ENCODE measurements around the gene EIF4A2. TPM values are rescaled to one million over a fixed set of nuclear protein-coding genes. Genes with fewer than 3 reads are reported as not detected.

The EIF4A2 gene
- total RNA-seq, 2 donors from 2014 or later: 266 to 346 TPM

GRCh38 chr3:186823386-186823785 lies 40.0 kb downstream of the EIF4A2 start:
- H3K4me3 Mint-ChIP-seq: no peak overlapping the region
- peaks cover 11% of the 10 kb centered on the region for H3K4me1 Mint-ChIP-seq
- H3K9me3 Mint-ChIP-seq: no peaks in the 10 kb centered on the region
- H3K36me3 Mint-ChIP-seq (ENCODE audit: low read depth): no peaks in the 10 kb centered on the region
- no peak for ATAC-seq (replicated peaks)
- H3K27ac Mint-ChIP-seq: no peak overlapping the region
- peaks cover 6% of the 10 kb centered on the region for H3K27me3 Mint-ChIP-seq

- no peak overlapping the region for H3K4me3 Mint-ChIP-seq
Measured at GRCh38 chr3:186824430-186825139, 41.2 kb downstream of the EIF4A2 start.

GRCh38 chr3:186825294-186825821 lies 42.0 kb downstream of the EIF4A2 start:
- Mint-ChIP-seq H3K27ac (peak overlapping the region; percentile 42), H3K4me3 (peak overlapping the region; percentile 76), H3K9me3 (no peaks in the 10 kb centered on the region), H3K27me3 (peaks cover 21% of the 10 kb centered on the region), H3K36me3 (ENCODE audit: low read depth) (no peaks in the 10 kb centered on the region), H3K4me1 (peaks cover 11% of the 10 kb centered on the region)
- peak; percentile 61 for ATAC-seq (replicated peaks)

More at GRCh38 chr3:186824430-186825139, 41.2 kb downstream of the EIF4A2 start:
- H3K36me3 Mint-ChIP-seq (ENCODE audit: low read depth): no peaks in the 10 kb centered on the region
- peaks cover 14% of the 10 kb centered on the region for H3K27me3 Mint-ChIP-seq
- no peak for ATAC-seq (replicated peaks)
- H3K27ac Mint-ChIP-seq: no peak overlapping the region
- no peaks in the 10 kb centered on the region for H3K9me3 Mint-ChIP-seq
- H3K4me1 Mint-ChIP-seq: peaks cover 11% of the 10 kb centered on the region

GRCh38 chr3:186825872-186826409 lies 42.6 kb downstream of the EIF4A2 start:
- H3K4me1 Mint-ChIP-seq: peaks cover 11% of the 10 kb centered on the region
- no peaks in the 10 kb centered on the region for H3K9me3 Mint-ChIP-seq
- no peaks in the 10 kb centered on the region for H3K36me3 Mint-ChIP-seq (ENCODE audit: low read depth)
- peak overlapping the region; percentile 42 for H3K27ac Mint-ChIP-seq
- H3K4me3 Mint-ChIP-seq: peak overlapping the region; percentile 76
- peak; percentile 3 for ATAC-seq (replicated peaks)
- peaks cover 21% of the 10 kb centered on the region for H3K27me3 Mint-ChIP-seq

- Mint-ChIP-seq H3K36me3 (ENCODE audit: low read depth) (no peaks in the 10 kb centered on the region), H3K4me1 (peaks cover 11% of the 10 kb centered on the region), H3K4me3 (peak overlapping the region; percentile 76), H3K27ac (peak overlapping the region; percentile 42), H3K27me3 (peaks cover 21% of the 10 kb centered on the region), H3K9me3 (no peaks in the 10 kb centered on the region)
- peak; percentile 30 for ATAC-seq (replicated peaks)
Measured at GRCh38 chr3:186826410-186826975, 43.1 kb downstream of the EIF4A2 start.

GRCh38 chr3:186826976-186827857 lies 43.8 kb downstream of the EIF4A2 start:
- peaks cover 25% of the 10 kb centered on the region for H3K27me3 Mint-ChIP-seq
- H3K9me3 Mint-ChIP-seq: no peaks in the 10 kb centered on the region

GRCh38 chr3:186828340-186828739 lies 45.0 kb downstream of the EIF4A2 start:
- Mint-ChIP-seq H3K27me3 (peaks cover 28% of the 10 kb centered on the region), H3K4me3 (no peak overlapping the region), H3K36me3 (ENCODE audit: low read depth) (no peaks in the 10 kb centered on the region), H3K27ac (no peak overlapping the region), H3K9me3 (no peaks in the 10 kb centered on the region), H3K4me1 (peaks cover 11% of the 10 kb centered on the region)
- ATAC-seq (replicated peaks): no peak

More at GRCh38 chr3:186826976-186827857, 43.8 kb downstream of the EIF4A2 start:
- H3K36me3 Mint-ChIP-seq (ENCODE audit: low read depth): no peaks in the 10 kb centered on the region
- H3K4me1 Mint-ChIP-seq: peaks cover 11% of the 10 kb centered on the region
- peak; percentile 93 for ATAC-seq (replicated peaks)
- peak overlapping the region; percentile 76 for H3K4me3 Mint-ChIP-seq
- peak overlapping the region; percentile 42 for H3K27ac Mint-ChIP-seq

GRCh38 chr3:186831798-186832197 lies 48.4 kb downstream of the EIF4A2 start:
- H3K4me3 Mint-ChIP-seq: no peak overlapping the region
- no peaks in the 10 kb centered on the region for H3K4me1 Mint-ChIP-seq
- no peak overlapping the region for H3K27ac Mint-ChIP-seq
- H3K36me3 Mint-ChIP-seq (ENCODE audit: low read depth): no peaks in the 10 kb centered on the region
- ATAC-seq (replicated peaks): no peak
- no peaks in the 10 kb centered on the region for H3K9me3 Mint-ChIP-seq
- H3K27me3 Mint-ChIP-seq: peaks cover 24% of the 10 kb centered on the region

GRCh38 chr3:186832276-186832675 lies 48.9 kb downstream of the EIF4A2 start:
- peaks cover 24% of the 10 kb centered on the region for H3K27me3 Mint-ChIP-seq
- no peak overlapping the region for H3K27ac Mint-ChIP-seq
- no peak for ATAC-seq (replicated peaks)
- no peaks in the 10 kb centered on the region for H3K36me3 Mint-ChIP-seq (ENCODE audit: low read depth)
- no peaks in the 10 kb centered on the region for H3K9me3 Mint-ChIP-seq
- no peak overlapping the region for H3K4me3 Mint-ChIP-seq
- no peaks in the 10 kb centered on the region for H3K4me1 Mint-ChIP-seq

Other genes with a start within 250 kb of the EIF4A2 start
- gene CRYGS, start 239.2 kb upstream of the EIF4A2 start, total RNA-seq: 1 to 10 TPM; 2.4 to 4.9 TPM
- gene TBCCD1, start 216.2 kb upstream of the EIF4A2 start, total RNA-seq: 1 to 10 TPM; 7.8 to 9.7 TPM
- 10 to 100 TPM; 22.4 to 46.7 TPM for gene DNAJB11, start 212.9 kb upstream of the EIF4A2 start, total RNA-seq
- not detected for gene AHSG, start 170.5 kb upstream of the EIF4A2 start, total RNA-seq
- not detected for gene FETUB, start 143.2 kb upstream of the EIF4A2 start, total RNA-seq
- not detected for gene HRG, start 117.6 kb upstream of the EIF4A2 start, total RNA-seq
- gene KNG1, start 66.2 kb upstream of the EIF4A2 start, total RNA-seq: not detected
- 100 to 1,000 TPM in 1 of 2 donors, 10 to 100 TPM in 1; 87.1 to 108 TPM for gene RFC4, start 22.9 kb downstream of the EIF4A2 start, total RNA-seq
- gene ADIPOQ, start 59.1 kb downstream of the EIF4A2 start, total RNA-seq: not detected
- 10 to 100 TPM; 68.0 to 77.4 TPM for gene ST6GAL1, start 146.9 kb downstream of the EIF4A2 start, total RNA-seq